ENCODE data around the gene SPRED2. TPM values are rescaled to one million over a fixed set of nuclear protein-coding genes. Genes with fewer than 3 reads are reported as not detected.

SPRED2 gene
- total and polyA plus RNA-seq, 3 donors from 2014 or later = 10.0 to 14.1 (median 11.3) TPM

DNA sequence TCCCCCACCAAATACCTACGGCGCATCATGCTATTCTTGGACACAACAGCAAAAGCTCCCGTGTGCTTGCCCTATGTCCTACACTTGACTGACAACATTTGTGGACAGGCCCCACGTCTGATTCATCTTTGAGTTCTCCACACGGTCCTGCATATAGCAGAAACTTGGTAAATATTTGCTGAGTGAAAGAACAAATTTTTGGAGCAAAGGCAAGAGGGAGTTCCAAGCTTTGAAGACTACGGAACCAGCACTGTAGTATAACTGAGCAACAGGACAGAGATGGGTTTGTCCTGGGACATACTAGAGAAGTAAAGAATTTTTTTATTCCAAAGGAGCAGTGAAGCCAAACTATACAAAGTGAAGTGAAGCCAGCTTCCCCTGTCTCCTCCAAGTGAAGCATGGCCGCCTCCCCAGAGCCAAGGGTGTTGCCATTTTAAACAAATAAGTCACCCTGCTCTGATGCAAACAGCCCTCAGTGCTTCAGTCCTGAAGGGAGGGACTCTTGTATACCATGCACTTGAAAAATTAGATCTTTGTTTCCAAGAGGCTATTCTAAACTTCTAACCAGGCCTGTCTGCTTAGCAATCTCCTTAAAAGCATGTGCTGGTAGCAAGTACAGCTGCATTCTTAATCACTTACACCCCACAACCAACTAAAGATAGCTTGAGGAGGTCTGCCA is 35.9 kb downstream of the SPRED2 start:
- no peak for TF ChIP-seq POLR2A (IDR thresholded peaks at IDR 0.05)
- TF ChIP-seq CTCF (IDR thresholded peaks at IDR 0.05) = no peak
- Histone ChIP-seq H3K9me3 (no peaks in the 10 kb centered on the region), H3K4me1 (peaks cover 4% of the 10 kb centered on the region), H3K27me3 (no peaks in the 10 kb centered on the region), H3K36me3 (ENCODE audit: low read depth, missing control alignments) (no peaks in the 10 kb centered on the region), H3K27ac (no peak overlapping the region), H3K4me3 (no peak overlapping the region)
- intact Hi-C loops (cut with DNase I; ENCODE audit: low total_unique reads) = no loop called here
- WGBS, 2 donors = 82% methylated on average over 7 of the region's 7 CpGs
- DNase-seq = no peak

GRCh38 chr2:65395621-65396347 is 36.6 kb downstream of the SPRED2 start:
- no peak for TF ChIP-seq CTCF (IDR thresholded peaks at IDR 0.05)
- no peak for TF ChIP-seq POLR2A (IDR thresholded peaks at IDR 0.05)
- Histone ChIP-seq H3K4me3 (no peak overlapping the region), H3K9me3 (no peaks in the 10 kb centered on the region), H3K36me3 (ENCODE audit: low read depth, missing control alignments) (no peaks in the 10 kb centered on the region), H3K4me1 (peaks cover 4% of the 10 kb centered on the region), H3K27me3 (no peaks in the 10 kb centered on the region), H3K27ac (no peak overlapping the region)
- intact Hi-C loops (cut with DNase I; ENCODE audit: low total_unique reads) = no loop called here
- 79 to 88% methylated on average over 5 of the region's 5 CpGs for WGBS, 2 donors
- DNase-seq = no peak

DNA sequence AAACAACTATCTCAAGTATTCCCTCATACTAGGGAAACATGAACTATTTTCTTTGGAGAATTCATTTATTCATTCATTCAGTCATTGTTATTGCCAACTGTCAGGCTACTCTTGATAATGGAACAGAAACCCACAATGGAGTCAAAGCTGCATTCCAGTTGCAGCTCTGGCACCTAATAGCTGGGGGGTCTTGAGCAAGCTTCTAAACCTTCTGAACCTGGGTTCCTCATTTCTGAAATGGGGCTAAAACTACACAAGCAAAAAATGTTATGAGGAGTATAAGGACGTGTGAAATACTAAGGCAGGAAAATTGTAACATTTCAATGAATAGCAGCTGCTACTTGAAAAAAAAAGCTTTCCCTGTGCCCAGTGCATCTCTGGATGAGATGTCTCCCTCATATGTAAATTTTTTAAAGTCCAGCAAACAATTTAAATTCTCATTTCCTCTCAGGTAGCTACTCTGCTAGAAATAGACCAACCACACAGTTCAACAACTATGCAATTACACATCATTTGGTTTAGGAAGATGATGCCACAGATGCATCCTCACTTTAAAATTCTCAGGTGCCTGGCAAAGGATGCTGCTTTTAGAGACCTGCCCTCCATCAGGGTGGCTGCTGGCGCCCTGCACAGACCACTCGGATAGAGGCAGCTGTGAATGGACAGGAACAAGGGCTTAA is 38.5 kb downstream of the SPRED2 start:
- no peaks in the 10 kb centered on the region for H3K27me3 ChIP-seq
- intact Hi-C loops (cut with DNase I; ENCODE audit: low total_unique reads) = no loop called here
- H3K27ac ChIP-seq = no peak overlapping the region
- no peaks in the 10 kb centered on the region for H3K36me3 ChIP-seq (ENCODE audit: low read depth, missing control alignments)
- H3K4me3 ChIP-seq = no peak overlapping the region
- 69 to 74% methylated on average over 3 of the region's 3 CpGs for WGBS, 2 donors
- no peak for TF ChIP-seq POLR2A (IDR thresholded peaks at IDR 0.05)
- no peak for TF ChIP-seq CTCF (IDR thresholded peaks at IDR 0.05)
- DNase-seq = no peak
- H3K4me1 ChIP-seq = peaks cover 4% of the 10 kb centered on the region
- H3K9me3 ChIP-seq = no peaks in the 10 kb centered on the region

DNA sequence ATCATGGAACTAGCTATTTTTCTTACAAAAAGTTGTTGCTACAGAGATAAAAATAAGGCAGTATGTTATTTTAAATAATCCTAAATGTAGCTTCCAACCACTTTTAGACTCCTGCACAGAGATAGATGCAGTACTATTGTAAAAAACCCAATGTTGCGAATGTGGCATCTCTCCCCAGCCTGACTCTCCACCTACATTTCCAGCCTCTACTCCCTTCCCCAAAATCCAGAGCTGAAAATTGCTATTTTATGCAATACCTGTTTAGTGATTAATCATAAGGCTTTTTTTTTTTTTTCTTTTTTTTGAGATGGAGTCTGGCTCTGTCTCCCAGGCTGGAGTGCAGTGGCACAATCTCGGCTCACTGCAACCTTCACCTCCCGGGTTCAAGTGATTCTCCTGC is 39.4 kb downstream of the SPRED2 start:
- Histone ChIP-seq H3K27ac (no peak overlapping the region), H3K27me3 (no peaks in the 10 kb centered on the region), H3K4me1 (peaks cover 4% of the 10 kb centered on the region), H3K9me3 (no peaks in the 10 kb centered on the region), H3K36me3 (ENCODE audit: low read depth, missing control alignments) (no peaks in the 10 kb centered on the region), H3K4me3 (no peak overlapping the region)
- no peak for DNase-seq
- TF ChIP-seq CTCF (IDR thresholded peaks at IDR 0.05) (no peak), POLR2A (IDR thresholded peaks at IDR 0.05) (no peak)
- intact Hi-C loops (cut with DNase I; ENCODE audit: low total_unique reads) = no loop called here
- WGBS, 2 donors = 88 to 97% methylated on average over 3 of the region's 3 CpGs

All from testis (tissue), 3 donors.